Activated T-cell treated with anti-CD3 and anti-CD28 coated beads, Interleukin-2, amount 50 U/mL, for 48 hours (primary cell): ENCODE measurements around the gene LRRIQ1.

Source experiments
- DNase-seq, 2 experiments: peaks; one replicate each; pipeline ENCODE4 v3.0.0-alpha.2; 2020

The LRRIQ1 gene

DNA sequence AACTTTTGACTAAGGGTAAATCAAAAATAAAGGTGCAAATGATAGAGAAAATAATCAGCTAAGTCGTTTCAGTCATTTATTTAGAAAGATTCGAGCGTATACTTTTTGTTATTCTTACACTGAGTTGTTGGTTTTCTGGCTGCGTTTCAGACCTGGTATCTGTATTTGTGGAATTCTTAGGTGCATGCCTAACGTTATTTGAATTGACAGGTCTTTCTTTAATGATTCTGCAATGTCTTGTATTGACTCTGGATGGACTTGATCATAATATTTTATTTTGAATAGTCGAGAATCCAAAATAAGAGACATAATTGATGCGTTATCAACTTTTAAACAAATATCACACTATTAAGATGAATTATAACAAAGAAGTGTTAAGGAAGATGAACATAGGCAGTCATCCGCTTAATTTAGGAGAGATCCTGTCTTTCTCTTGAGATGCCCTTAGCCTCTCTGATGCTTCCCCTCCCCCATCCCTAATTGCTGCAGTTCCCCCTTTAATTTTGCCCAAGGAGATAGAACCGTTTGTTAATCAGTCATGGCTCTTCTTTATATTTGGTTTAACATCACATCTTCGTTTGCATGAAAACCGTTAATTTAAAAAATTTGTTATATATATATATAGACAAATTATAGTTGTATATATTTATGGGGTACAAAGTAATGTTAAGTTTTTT lies 245.6 kb downstream of the LRRIQ1 start:
- DNase-seq, result no peak

DNA sequence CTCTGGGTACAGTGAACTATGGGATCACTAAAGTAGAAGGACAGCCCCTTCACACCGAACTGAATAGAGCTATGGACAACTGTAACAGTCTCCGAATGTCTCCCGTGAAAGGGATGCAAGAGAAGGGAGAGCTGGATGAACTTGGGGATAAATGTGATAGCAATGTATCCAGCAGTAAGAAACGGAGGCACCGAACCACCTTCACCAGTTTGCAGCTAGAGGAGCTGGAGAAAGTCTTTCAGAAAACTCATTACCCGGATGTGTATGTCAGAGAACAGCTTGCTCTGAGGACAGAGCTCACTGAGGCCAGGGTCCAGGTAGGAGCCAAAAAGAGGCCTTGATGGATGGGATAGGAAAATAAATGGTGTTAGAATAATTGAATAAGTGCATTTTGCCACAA lies 247.4 kb downstream of the LRRIQ1 start:
- DNase-seq, result no peak
